GM21528 (cell line): Measurements from ENCODE around the gene FOXP1.

Experiments
- ATAC-seq: cut with Tn5 transposase; IDR thresholded peaks from one replicate; pipeline ENCODE4 v1.9.1; 2021; ENCODE audit warnings: mild to moderate bottlenecking, moderate library complexity; ENCODE audit not compliant: unreplicated experiment, low FRiP score

FOXP1 gene

GRCh38 chr3:71388535-71389120 is 194.9 kb downstream of the FOXP1 start:
- ATAC-seq, result no peak

GRCh38 chr3:71387586-71387985 is 195.9 kb downstream of the FOXP1 start:
- no peak for ATAC-seq

GRCh38 chr3:71384837-71385716 is 198.5 kb downstream of the FOXP1 start:
- ATAC-seq, result no peak

DNA sequence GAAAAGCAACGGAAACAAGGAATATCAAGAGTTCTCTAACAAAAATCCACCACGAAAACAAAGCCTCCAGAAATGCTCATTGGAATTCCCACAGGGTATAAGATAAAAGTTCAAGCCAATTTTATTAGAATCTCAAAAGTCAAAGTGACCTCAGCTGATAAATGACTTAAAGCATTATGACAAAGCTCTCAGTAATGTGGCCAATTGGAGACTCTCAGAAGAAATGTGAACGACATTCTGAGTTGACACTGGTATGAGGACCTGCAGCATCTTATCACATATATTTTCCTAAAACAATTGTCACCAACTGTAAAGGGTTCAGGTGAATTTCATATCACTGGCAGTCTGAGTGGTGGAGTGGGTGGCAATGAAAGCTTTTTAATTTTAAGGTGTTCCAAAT is 199.1 kb downstream of the FOXP1 start:
- no peak for ATAC-seq

GRCh38 chr3:71380096-71380495 is 203.4 kb downstream of the FOXP1 start:
- ATAC-seq, result no peak

- no peak for ATAC-seq
These were observed 205.0 kb downstream of the FOXP1 start for GRCh38 chr3:71378509-71378908.

DNA sequence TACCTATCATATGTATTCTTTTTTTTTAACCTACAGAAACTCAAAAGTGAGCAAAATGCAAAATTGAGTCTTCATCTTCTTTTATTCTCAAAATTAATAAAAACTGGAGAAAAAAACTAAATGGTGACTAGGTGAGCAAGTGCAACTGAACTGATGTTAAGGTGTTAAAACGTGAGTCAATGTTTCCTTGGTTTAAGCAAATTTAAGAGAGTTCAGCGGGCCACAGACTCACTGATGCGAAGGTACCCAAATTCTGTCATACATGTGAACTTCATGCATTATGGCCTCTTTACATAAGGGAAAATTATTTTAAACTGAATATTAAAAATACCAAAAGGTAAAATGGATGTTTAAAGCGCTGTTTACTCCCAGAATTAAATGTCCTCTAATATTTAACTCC is 206.6 kb downstream of the FOXP1 start:
- no peak for ATAC-seq

- no peak for ATAC-seq
These were observed 207.0 kb downstream of the FOXP1 start for GRCh38 chr3:71376503-71376902.

GRCh38 chr3:71374582-71374981 is 208.9 kb downstream of the FOXP1 start:
- ATAC-seq, result no peak

DNA sequence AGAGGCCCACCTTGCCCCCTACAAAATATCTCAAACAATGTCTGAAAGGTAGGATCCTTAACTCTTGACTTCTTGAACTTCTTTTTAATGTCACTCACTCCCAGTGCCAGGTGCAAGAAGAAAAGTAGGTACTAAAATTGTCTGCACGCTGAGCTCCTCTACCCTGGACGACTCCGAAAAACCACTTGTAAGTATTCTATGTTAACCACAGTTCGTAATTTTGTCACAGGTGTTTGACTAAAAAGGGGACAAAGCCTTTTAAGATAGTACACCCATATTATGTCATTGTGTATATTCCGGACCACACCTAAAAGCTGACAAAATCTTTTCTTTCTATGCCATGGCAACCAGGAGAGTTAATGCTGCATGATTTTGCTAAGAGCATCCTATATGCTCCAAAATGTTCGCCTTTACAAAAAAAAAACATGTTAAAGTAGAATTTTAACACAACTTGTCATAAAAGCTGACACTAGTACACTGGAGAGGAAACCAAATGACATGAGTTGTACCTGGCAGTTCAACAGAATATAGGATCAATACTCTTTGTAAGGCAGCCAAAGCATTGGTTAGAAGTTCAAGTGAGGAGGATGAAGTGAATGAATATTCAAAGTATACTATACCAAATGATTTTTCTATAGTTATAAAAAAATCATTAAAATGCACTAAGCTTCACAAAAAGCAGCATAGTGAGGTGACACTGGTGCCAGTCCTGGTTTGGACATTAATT is 210.5 kb downstream of the FOXP1 start:
- ATAC-seq, result no peak

DNA sequence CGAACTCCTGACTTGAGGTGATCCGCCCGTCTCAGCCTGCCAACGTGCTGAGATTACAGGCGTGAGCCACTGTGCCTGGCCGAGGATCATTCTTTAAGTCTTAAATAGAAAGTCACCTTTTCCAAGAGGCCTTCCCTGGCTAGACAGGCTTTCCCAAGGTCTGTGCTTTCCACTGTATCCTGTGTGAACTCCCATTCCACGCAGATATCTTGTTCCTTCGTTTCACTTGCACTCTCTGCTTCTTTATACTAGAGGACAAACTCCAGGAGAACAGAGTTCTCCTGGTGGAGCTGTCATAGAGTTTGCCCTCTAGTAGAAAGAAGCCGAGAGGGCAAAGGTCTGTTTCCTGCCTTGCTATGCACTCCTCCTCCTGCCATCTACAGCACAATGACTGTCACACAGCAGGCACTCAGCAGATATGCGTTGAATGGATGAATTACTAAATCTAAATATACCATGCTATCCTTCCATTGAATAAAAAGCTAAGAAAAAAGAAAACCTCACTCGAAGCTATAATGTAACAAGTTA is 211.2 kb downstream of the FOXP1 start:
- ATAC-seq, result no peak

GRCh38 chr3:71371282-71371681 is 212.2 kb downstream of the FOXP1 start:
- no peak for ATAC-seq

DNA sequence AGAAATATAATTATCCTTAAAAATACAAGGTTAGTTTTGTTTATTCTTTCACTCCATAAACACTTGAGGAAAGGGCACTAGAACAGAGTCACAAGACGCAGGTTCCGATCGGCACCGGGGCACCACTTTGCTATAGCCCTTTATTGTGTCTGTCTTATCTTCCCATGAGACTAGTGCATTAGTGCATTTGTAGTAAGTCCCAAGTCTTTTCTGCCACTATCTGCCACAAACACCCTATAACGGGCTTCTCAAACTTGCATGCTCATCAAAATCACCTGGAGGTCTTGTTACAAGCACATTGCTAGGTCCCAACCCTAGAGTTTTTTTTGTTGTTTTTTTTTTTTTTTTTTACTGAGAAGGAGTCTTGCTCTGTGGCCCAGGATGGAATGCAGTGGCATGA is 213.1 kb downstream of the FOXP1 start:
- ATAC-seq, result no peak

GRCh38 chr3:71369701-71370391 is 213.7 kb downstream of the FOXP1 start:
- ATAC-seq, result no peak

- ATAC-seq, result no peak
These were observed 216.4 kb downstream of the FOXP1 start for GRCh38 chr3:71366988-71367604.

DNA sequence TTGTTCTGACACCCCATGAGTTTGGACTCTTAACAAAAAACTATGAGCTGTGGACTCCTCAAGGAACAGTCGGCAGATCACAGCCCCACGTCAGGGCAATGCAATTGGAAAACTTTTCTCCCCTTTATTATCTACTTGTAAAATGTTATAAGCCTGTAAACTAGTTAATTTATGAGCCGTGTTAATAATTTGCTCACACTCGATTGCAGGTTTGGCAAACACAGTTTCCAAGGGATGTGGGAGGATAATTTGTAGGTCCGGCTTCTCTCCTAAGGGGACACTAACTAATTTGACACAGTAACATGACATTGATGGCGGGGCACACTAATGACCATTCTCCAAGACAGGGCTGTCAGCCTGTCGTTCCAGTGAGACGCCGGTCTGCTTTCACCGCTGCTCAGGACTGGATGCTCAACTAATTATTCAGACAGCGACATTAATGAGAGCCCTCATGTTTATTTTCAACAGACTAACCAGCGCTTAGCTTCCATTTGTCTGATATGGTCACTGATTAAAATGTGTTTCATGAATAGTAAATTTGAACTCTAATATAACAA is 222.1 kb downstream of the FOXP1 start:
- no peak for ATAC-seq

DNA sequence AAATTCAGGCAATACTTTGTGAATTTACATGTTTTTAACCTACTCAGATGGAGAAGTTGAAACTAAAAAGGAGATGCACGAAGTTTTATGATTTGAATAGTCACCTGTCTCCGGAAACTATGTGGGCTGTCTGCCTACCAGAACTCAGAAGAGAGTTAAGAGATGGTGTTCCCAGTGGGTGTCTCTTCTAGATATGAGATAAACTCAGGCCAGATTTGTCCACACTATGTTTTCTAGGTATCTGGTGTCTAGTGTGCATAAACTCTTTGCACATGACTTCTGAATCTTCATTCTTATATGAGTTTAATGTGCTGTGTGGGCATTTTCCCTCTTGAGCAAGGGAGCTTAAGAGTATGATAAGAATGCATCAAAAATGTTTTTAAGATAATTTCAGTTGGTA is 222.8 kb downstream of the FOXP1 start:
- peak; percentile 88 for ATAC-seq

- ATAC-seq, result peak; percentile 59
These were observed 223.3 kb downstream of the FOXP1 start for GRCh38 chr3:71360180-71360579.

DNA sequence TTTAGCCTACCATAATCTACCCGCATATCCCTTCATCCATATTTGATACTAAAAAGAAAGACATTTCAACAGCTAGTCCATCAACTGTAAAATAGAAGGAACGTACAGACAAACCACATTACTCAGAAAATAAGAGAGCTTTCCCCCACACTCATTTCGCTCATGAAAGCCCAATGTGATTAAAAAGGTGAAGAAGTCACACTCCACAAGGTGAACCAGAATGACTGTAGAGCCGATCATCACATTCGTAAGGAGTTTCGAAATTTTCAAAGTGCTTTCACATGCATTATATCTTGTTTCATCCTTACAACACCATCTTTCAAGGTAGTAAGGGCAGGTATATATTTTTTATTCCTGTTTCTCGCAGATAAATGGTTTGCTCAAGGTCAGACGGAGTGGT is 225.3 kb downstream of the FOXP1 start:
- ATAC-seq, result no peak

GRCh38 chr3:71356265-71356664 is 227.3 kb downstream of the FOXP1 start:
- no peak for ATAC-seq
